Stimulated activated CD4-positive, alpha-beta T cell treated with anti-CD3 and anti-CD28 coated beads, Interleukin-15, amount 100 ng/mL, for 48 hours (primary cell): Measurements from ENCODE around the gene SERTAD1.
"Not testable (repeated sequence)": the region's sequence is repeated elsewhere in the genome, so short reads cannot be mapped to it uniquely, and the experiment has no call there.

ENCODE experiments used
- DNase-seq, 2 donors: peaks; one replicate each; pipeline ENCODE4 v3.0.0-alpha.2; 2020; ENCODE audit warnings: low read depth in 2 of 2

The SERTAD1 gene

DNA sequence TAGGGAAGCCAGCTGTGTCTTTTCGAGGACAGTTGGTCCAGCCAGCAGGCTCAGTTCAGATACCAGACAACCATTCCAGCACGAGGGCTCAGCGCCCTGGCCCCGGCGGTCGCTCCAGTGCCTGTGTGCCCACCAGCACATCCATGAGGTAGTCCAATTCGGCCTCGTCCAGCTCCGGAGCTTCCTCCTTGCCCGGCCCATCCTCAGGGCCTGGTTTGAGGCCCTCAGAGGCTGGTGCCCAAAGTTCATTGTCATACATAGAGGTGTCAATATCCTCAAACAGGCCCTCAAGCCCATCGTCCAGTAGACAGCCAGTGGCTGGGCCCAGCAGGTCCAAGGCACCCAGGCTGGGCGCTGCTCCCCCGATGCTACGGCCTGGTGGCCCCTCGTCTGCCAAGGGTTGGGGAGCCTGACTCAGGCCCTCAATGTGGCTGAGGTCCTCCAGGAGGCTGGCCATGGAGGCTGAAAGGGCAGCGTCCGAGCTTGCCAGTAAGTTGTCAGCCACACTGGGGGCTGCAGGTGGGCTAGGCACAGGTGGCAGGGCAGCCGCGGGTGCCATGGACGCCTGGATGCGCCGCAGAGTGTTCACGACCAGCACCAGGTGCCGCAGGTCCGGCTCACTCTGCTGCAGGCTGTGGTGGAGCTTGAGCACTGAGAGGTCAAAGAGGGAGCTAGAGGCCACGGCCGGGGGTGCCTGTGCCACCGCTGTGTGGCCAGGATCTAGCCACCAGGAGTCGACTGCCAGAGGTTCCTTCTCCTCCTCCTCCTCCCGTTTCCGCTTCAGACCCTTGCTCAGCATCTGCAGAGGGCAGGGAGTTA, 2.8 kb downstream of the SERTAD1 start:
- no peak for DNase-seq

DNA sequence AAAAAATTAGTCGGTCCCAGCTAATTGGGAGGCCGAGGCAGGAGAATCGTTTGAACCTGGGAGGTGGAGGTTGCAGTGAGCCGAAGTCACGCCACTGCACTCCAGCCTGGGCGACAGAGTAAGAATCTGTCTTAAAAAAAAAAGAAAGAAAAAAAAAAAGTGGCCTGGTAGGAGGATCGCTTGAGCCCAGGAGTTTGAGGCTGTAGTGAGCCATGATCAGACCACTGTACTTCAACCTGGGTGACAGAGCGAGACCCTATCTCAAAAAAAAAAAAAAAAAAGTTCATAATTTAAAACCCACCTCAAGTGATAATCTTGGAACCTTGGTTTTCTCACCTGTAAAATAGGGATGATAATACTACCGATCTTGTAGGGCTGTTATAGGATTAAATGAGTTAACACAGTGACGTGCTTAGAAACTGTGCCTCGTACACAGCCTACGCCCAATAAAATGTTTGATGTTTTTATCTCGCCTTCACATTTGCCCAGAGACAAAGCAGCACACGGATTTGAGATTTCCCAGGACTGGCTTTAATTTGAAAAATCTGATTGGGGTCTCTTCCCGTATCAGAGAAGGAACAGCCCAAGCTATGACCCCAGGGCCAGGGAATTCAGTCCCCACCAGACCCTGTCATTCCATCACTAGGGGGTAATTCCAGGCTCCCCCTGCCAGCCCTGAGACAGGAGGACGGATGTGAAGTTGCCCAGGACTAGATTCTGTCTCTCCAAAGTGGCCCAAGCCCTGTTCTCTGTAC, 3.6 kb downstream of the SERTAD1 start:
- no peak for DNase-seq

DNA sequence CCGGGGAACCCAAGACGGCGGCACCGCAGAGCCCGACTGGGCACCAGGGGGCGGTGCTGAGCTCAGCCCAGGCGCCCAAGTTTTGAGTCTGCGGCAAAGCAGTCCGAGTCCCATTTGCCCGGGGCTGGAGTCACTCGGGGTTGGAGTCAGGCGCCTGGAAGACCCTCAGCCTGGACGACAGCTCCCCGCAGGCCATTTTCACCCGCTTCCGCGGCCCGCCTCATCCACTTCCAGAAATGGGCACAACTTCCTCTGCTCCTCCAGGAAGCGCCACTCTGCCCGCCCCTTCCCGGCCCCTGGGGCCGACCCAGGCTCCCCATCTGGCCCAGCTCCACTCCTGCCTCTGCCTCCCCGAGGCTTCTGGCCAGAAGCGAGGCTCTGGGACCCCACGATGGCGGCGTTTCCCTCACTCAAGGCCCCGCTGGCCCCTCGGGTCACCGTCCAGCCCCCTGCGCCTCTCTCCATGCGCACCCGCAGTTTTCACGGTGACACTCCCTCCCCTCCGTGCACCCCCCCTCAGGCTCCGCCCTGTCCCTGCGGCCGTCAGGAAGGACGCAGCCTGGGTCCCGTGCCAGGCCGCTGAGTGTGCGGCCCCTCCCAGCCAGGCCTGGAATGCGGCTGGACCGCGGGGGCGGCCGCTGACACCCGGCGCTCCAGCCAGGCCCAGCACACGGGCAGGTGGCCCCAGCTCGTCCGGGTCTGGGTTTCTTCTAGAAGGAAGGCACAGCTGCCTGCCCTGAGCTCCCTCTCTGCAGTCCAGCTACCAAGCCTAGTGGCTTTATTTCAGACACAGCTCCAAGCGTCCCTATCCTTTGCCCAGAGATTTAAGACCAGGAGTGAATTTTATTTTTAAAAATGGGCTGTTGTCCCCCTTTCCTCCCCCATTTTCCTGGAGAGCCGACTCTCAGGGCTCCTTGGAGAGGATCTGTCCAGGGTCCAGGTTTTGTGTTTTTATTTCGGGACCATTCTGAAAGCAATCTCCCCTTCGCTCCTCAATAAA, 4.7 kb downstream of the SERTAD1 start:
- peak; percentile 43 to 61 for DNase-seq

DNA sequence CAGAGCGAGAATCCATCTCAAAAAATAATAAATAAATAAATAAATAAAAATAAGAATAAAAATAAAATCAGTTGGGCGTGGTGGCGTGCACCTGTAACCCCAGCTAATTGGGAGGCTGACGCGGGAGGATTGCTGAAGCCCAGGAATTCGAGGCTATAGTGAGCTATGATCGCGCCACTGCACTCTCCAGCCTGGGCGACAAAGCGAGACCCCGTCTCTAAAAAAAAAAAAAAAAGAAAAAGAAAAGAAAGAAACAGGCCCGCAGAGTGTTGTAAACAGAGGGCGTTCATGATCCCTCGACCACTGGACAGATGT, 5.4 kb downstream of the SERTAD1 start:
- no peak for DNase-seq

DNA sequence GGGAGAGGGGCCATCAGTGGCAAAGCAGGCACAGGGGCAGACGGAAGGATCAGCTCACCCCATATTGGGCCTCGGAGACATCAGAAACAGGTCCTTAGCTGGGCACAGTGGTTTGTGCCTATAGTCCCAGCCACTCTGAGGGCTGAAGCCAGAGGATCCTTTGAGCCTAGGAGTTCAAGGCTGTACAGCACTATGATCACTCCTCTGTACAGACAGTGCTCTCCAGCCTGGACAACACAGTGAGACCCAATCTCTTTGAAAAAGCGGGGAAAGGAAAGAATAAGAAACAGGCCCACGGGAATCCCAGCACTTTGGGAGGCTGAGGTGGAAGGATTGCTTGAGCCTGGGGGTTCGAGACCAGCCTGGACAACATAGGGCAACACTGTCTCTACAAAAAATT, 6.0 kb downstream of the SERTAD1 start:
- DNase-seq, result no peak

DNA sequence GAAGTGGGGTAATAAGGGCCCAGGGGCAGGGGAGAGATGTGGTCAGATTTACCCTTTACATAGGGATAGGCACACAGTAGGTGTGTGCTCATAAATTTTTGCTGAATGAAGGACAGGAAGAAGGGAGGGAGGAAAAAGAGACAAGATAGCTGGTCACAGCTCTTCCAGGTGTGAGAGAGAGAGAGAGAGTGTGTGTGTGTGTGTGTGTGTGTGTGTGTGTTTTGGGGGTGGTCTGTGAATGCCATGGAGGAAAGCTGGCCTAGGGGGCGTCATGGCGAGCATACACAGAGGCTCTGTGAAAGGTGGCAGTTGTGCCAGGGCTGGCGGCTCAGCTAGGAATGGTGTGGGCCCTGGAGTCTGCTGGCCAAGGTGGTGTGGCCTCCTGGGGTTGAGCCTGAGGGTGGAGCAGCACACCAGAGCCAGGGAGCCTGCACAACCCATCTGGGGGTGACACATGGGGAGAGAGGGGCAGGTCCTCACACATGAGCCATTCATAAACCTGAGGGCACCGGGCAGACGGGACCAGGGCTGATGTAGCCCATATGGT, 6.7 kb downstream of the SERTAD1 start:
- no peak for DNase-seq

DNA sequence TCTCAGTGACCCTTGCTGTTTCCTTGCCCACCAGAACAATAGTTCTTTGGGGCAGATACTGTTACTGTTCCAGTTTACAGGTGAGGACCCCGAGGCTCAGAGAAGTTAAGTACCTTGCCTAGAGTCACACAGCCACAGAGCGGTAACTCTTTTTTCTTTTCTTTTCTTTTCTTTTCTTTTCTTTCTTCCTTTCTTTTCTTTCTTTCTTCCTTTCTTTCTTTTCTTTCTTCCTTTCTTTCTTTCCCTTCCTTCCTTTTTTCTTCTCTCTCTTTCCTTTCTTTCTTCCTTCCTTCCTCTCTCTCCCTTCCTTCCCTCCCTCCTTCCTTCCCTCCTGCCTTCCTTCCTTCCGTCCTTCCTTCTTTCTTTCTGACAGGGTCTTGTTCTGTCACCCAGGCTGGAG, 7.8 kb downstream of the SERTAD1 start:
- DNase-seq, result no peak

DNA sequence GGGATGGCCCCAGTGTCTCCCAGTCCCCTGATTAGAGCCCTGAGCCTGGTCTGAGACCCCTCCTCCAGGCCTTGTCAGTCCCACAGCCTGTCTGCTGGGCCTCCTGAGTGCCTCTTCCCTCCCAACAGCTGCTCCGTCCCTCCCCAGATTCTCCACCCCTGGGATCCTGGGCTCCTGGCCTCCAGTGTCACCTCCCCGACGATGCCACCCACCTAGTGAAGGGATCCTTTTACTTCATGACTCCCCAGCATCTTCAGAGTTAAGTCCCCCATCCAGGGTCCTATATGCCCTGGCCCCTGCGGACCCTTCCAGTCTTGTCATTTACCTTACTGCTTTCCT, 8.2 kb downstream of the SERTAD1 start:
- DNase-seq, result no peak

DNA sequence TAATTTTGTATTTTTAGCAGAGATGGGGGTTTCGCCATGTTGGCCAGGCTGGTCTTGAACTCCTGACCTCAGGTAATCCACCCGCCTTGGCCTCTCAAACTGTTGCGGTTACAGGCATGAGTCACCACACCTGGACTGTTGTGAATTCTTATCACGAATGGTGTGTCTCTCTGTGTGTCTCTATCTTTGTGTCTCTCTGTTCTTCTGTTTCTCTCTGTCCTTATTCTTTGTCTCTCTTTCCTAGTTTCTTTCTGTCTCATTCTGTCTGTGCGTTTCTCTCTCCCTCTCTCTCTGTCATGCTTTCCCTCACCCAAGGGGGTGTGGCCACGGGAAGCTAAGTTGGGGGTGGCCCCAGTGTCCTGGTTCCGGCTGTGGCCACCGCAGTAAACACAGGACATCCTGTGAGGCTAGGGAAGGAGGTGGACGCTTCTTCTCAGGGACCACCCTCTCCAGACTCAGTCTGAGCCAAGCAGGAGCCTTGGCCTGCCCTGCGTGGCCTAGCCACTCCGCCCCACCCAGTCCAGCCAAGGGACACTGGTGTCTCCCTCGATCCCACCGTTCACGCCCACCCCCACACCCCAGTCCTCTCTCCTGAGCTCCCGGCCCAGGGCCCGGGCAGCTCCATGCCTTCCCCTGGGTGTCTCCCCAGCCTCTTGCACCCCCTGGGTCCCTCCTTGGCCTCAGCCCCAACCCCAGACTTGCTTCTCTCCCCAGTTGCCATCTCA, 8.7 kb downstream of the SERTAD1 start:
- no peak for DNase-seq

DNA sequence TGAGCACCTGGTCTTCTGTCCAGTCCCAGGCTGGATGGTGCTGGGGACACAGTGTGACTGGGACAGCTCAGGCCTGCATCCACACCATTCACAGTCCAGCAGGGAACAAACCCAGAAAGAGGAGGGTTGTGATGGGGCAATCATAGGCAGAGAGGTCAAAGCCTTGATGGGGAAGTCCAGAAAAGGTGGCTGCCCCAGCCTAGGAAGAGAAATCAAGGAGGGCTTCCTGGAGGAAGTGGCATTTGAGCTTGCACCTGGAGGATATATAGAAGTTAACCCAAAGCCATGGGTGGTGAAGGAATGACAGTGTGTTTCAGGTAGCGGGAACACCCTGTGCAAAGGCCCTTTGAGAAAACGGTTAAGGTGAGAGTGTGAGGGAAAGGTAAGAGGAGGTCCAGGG, 10.0 kb downstream of the SERTAD1 start:
- DNase-seq, result no peak

DNA sequence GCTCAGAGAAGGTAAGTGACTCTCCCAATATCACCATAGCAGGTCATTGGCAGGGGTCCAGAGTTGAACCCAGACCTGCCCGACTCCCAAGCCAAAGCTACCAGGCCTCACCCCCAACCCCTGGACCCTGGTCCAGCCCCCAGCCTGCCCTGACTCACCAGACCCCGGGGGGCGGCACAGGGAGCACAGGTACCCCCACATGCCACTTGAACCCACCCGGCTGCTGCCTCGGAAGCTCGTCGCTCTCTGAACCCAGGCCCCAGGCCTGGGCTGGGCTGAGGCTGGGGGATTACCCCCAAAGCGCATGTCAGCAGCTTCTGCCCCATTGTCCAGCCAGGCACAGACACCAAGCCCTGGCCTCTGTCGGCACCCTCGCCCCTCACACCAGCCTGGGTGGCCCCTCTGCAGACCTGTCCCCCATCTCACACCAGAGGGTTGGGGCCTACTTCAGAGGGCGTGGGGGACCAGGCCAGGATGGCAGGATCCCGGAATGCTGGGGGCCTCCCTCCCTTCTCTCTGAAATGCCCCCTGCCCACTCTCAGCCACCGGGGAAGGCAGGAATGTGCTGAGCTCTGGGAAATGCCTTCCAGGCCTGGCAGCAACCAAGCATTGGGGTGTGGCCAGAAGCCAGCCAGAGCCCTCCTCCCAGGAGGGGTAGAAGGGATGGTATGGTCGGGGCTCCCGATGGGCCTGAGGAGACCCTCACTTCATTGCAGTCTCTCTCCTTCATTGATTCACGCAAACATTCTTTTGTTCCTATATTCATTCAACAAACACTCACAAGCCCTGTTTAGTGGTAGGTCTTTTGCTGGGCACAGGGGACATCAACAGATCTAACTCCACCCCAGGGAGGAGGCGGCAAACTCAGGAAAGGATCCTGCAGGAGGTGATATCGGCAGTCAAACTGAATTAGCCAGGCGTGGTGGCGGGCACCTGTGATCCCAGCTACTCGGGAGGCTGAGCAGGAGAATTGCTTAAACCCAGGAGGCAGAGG, 11.0 kb downstream of the SERTAD1 start:
- DNase-seq, result no peak

DNA sequence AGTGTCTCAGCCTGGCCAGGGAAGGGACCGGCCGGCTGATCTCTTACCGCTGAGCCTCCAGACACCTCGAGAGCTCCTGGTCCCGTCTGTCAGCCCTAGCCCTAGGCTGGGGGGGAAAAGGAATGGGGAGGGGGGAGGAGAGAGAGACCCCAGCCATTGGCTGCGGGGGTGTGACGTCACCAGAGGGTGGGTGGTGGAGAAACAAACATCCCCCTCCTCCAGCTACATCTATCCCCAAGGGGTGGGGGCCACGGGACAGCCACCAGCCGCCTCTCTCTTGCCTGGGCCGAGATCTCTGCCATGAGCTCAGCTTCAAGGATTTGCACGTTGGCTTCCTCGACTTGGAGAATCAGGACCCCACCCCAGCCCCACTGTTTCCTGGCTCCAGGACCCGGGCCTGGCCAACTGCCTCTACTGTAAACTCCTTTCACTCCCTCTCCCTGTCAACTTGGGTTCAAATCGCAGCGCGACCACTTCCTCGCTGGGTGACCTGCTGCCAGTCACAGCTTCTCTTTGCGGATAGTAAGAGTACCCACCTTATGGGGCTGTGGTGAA, 12.4 kb downstream of the SERTAD1 start, which contains the start of gene PRX:
Gene PRX, minus strand, starts transcription at position 88 of the 555 bp plus-strand sequence. CDS start 5,446 bp downstream, outside the sequence.
- DNase-seq, result no peak

DNA sequence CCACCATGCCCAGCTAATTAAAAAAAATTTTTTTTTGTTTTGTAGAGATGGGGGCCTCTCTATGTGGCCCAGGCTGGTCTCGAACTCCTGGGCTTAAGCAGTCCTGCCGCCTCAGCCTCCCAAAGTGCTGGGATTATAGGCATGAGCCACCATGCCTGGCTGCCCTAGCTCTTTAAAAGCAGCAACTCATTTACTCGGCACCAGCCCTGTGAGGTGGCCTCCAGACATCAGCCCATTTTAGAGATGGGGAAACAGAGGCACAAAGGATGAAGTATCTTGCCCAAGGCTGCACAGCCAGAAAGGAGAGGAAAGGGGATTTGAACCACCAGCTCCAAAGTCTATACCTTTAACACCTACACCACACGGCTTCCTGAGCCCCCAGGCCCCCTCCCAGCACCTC, 12.9 kb downstream of the SERTAD1 start:
- no peak for DNase-seq

DNA sequence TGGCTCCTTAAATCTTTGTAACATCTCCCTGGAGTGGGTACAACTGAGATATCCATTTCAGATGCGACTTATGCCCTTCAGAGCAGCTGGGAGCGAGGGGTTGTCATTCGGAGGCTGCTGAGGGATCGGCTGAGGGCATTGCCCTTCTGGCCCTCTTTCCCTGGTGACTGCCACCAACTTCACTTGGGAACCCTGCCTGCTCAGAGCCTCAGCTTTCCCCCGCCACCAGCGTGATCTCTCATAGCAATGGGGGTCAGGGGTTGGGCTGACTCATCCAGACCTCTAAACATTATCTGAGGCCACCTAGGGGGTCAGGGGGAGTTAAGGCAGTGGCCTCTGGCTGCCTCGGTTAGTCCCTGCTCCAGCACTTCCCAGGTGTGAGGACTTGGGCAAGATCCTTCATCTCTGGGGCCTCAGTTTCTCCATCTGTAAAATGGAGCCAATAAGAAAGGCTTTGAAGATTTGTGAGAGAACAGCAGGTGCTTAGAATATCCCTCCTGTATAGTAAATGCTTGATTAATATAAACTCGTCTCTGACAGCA, 13.8 kb downstream of the SERTAD1 start:
- DNase-seq, result no peak

DNA sequence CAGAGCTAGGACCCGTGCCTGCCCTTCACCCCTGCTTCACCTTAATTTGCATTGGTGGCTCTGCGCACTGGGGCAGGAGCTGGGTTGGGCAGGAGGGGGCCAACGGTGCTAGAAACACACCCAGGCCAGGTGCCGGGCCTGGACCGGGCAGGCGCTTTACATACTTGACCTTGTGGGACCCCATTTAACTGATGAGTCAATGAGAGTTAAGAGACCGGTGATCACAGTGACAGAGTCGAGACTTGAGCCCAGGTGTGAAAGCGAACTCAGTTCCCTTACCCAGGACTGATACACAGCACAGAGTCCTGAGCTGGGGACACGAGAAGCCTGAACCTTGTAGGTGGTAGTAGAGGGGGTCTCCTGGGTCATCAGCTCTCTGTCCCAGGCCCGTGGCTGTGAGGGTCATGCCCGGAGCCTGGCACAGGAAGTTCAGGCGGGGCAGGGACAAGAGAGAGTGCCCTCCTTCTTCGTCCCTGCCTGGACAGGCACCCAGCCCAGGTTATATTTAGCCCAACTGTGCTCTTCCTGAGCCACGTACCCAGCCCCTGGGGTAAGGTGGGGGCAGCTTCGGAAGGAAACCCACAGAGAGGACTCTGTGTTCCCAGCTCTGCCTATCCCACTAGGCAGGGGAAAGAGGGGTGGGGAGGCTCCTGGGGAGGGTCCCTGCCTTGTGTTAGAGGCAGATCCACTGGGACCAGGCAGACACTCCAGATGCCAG, 14.5 kb downstream of the SERTAD1 start:
- DNase-seq, result no peak

DNA sequence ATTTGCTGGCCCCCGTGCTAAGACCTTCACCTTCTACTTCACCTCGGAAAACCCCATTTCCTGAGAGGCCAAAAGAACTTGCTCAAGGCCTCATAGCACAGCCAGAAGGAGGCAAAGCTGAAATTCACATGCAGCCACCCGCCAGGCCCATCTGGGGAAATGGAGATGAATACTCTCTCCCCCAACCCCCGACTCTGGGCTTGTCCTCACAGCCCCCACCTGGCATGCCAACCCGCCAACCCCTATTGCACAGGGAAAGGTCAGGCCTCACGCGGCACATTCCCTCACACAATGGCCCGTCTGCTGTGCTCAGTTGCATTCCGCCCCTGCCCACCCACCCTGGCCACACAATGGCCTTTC, 15.8 kb downstream of the SERTAD1 start:
- no peak for DNase-seq

DNA sequence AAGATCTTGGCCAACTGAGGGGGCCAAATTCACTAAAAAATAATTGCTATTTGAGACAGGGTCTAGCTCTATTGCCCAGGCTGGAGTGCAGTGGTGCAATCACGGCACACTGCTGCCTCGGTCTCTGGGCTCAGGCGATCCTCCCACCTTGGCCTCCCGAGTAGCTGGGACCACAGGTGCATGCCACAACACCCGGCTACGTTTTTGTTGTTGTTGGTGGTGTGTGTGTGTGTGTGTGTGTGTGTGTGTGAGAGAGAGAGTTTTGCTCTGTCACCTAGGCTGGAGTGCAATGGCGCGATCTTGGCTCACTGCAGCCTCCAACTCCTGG, 17.2 kb downstream of the SERTAD1 start:
- not testable (repeated sequence) for DNase-seq

DNA sequence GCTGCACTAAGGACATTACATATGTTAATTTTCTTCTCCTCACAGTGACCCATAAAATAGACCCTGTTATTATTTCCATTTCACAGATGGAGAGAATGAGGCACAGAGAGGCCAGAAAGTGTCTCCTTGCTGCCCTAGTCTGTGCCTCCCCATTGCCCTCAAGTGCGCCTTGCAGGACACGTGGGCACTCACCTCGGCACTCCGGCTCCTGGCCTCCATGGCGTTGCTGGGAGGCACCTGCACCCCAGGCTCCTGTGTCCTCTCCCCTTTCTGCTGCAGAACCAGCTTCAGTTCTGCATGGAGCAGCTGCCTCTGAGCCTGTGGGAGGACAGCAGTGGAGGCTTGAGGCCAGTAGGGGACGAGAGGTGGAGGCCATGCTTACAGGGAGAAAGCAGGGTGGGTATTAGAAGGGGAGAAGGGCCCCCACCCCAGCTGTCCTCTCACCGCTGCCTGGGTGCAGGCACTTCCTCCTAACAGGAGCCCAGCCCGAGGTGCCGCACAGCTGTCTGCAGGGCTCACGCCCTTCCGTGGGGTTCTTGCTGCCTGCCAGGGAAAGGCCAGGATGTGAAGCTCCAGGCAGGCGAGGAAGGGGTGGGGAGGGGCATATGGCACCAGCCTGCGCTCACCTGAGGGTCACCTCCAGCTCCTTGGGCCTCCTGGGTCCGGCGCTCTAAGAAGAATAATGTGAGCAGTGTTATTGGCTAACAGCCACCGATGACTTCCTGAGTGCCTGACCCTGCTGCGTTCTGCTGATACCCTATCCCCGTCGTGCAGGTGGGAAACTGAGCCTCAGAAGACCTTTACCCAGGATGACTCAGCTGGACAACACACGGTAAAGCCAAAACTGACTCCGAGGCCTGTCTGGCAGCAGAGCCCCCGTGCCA, 17.8 kb downstream of the SERTAD1 start:
- DNase-seq, result no peak
